HG03521 (cell line): ENCODE data around the gene SERPINE2.

ENCODE experiments used
- ATAC-seq: cut with Tn5 transposase; IDR thresholded peaks from one replicate; pipeline ENCODE4 v1.9.1; 2021; ENCODE audit warnings: mild to moderate bottlenecking, moderate library complexity; ENCODE audit not compliant: unreplicated experiment

Gene SERPINE2

DNA sequence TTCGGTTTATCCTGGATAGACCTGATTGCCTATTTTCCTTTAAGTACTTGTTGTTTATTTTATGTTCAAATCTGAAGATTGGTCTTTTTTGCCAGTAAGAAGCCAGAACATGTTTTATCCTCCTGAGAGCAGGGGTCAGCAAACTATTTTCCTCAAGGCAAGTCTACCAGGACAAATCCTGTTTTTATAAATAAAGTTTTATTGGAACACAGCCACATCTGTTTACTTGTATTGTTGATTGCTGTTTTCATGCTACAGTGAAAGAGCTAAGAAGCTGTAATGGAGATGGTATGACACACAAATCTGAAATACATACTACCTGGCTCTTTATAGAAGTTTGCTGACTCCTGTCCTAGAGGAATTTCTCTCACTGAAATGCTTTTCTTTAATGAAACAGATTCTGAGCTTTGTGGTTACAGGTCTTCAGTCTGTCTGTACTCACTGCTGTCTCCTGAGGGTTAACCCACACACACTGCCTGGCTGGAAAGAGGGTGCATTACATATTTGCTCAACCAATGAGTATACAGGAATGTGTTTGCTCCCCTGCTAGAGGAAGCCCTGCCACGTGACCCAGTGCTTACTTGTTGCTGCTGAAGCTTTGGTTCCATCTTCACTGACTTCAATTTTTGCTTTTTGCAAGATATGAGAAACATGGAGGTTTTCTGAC is 59.2 kb downstream of the SERPINE2 start:
- ATAC-seq, result no peak

DNA sequence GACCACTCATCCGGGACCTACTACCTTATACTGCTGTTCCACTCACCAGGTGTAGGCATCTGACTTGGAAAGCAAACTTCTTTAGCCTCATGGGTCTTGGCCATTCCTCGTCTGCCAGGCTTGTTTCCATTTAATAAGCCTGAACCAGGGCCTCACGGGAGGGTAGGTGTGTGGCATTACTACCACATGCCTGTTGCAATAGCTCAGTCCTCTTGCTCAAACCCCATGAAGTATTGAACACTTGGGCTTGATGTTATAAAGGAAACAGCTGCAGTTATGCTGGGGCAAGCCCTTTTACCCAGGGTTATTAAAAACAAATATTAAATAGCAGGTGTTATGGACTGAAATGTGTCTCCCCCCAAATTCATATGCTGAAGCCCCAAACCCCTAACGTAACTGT is 60.6 kb downstream of the SERPINE2 start:
- ATAC-seq, result no peak

DNA sequence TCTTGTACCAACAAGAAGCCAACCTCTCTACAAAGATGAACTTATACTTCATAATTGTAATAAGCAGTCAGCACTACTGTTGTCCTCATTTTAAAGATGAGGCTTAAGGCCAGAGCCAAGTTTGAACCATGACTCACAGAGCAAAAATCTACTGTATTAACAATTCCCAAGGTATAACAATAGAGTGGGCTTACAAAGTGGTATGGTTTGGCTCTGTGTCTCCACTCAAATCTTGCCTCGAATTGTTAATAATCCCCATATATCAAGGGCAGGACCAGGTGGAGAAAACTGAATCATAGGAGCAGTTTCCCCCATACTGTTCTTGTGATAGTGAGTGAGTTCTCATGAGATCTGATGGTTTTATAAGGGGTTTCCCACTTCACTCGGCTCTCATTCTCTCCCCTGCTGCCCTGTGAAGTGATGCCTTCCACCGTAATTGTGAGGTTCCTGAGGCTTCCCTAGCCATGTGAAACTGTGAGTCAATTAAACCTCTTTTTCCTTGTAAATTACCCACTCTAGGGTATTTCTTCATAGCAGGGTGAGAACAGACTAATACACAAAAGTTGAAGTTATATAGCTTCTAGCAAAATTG is 62.4 kb downstream of the SERPINE2 start:
- ATAC-seq, result no peak

DNA sequence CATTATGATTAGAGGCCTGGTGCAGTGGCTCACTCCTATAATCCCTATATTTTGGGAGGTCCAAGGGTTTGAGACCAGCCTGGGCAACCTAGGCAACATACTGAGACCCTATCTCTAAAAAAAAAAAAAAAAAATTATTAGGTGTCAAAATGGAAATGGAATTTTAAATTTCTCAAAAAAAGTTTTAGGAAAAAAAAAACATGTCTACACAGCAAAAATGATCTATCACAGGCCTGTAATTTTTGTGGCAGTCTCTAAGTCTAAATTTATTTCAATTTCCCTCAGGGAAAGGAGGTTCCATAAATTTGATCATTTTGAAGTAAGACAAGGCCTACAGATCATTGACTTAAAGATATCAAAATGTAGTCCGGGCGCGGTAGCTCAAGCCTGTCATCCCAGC is 65.5 kb downstream of the SERPINE2 start:
- ATAC-seq, result no peak

DNA sequence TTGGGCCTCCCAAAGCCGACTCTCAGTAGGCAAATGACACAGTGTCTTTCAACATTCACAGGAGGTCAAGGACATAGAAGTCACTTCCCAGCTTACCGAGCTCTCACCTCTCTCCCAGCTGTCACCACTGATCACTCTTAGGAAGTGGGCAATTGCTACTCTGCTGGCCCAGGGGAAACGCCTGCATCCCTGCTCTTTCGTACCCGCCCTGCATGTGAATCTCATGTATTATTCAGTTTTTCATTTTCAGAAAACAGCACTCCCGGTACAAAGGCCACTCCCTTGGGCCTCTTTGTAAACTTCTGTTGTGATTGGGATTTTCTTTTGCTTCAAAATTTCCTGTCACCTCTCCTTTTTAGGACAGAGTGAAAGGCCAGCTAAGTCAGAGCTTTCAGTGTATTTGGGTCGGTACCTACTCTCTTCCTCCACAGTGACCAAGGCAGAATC is 66.4 kb downstream of the SERPINE2 start:
- ATAC-seq, result no peak

DNA sequence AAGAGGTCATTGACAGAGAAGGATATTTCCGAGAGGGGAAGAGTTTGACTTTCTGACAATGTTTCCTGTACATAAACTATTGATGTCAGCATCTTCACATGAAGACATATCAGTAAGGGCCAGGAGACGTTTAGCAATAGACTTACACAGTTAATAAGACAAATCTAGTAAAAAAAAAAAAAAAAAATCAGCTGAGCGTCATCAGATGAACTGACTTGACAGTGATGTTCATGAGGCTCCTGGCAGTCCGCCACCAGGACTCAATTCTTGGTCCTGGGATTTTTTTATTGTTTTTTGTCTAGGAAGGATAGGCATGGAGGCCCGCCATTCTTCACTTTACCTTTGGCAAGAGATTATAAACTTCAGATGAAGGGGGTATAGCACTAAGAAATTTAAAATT is 67.4 kb downstream of the SERPINE2 start:
- no peak for ATAC-seq

DNA sequence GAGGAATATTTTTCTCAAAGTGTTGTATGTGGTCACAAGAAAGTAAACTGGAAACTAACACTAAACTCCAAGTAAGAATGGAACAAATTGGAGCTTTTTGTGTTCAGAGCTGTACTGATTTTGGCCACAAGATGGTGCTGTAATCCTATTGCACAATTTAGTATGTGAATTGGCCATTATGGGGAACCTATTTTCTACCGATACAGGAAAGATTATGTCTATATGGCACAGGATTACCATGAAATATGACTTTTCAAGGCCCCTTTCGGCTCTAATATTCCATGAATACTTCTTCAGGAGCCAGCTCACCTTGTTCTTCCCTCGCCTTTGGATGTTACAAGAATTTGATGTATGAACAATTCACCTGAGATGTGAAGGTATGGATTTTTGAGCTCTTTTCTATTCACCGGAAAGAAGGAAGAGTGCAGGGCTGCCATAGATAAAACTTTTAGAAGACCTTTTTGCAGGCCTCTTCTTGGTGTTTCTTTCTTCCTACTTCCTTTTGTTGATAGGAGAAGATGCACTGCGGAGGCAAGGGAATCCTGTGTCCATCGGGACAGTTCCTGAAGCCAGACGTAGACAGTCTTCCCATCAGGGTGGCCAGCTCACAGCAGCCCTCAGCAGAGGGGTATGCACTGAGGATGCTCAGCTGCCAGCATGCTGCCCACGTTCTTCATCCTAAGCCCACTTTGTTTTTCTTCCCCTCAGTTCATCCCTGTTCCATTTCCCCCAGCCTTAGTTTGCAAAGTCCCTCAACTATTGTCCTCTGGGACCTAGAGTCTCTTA is 68.5 kb downstream of the SERPINE2 start:
- ATAC-seq, result no peak

DNA sequence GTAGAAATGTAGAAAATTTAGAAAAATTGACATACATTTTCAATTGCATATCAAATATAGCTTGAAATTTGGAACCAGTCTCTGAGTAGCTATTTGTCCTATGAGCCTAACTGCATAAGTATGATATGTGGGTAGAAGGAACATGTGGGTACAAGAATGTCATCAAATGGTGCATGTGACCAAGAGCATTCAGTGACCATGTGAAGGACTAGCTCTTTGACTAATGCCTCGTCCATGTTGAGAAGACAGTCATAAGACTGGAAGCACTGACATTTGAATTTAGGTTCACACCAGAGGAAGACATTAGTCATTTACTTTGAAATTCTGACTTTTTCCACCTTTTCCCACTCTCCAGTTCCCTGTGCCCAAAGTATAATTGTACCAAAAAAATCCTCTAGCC is 69.2 kb downstream of the SERPINE2 start:
- no peak for ATAC-seq

DNA sequence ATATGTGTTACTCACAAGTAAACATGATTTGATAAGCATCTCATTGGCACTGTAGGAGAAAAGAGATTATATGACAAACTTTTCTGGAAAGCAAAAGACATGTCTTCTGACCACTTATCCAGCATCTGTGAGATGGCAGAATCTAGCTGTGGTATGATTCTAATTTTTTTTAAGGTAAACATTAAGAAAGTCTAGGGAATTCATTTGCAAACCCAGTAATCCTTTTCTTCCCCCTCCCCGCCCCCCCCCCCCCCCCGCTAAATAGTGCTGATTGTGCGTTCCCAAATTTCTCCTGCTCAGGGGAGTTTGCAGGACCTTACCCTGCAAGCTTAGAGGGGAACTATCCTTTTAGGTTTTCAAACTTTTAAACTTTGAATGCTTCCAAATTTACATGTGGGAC is 69.8 kb downstream of the SERPINE2 start:
- ATAC-seq, result no peak

DNA sequence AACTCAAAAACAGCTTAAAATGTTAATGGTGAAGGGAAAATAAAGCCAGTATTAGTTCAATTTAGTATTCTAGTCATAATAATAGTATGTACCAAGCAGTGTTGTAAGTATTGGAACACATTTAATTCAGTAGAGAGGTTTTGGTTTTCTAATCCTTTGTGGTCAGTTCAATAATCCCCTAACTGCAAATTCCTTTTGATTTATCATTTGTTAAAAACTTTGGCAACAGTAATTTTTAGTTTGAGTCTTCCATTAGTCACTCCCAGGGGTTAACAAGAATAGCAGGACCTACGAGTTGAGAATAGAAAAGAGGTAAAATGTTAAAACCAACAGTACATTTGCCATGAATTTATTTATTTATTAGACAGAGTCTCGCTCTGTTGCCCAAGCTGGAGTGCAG is 71.1 kb downstream of the SERPINE2 start:
- ATAC-seq, result no peak

DNA sequence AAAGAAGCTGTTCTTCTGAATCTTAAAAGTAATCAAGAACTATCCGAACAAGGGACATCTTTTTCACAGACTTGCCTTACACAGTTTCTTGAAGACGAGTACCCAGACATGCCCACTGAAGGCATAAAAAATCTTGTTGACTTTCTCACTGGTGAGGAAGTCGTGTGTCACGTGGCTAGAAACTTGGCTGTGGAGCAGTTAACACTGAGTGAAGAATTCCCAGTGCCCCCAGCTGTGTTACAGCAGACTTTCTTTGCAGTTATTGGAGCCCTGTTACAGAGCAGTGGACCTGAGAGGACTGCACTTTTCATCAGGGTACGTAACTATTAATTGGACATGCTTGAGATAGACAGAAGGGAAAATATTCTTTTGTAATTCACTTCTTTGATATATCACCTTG is 79.4 kb downstream of the SERPINE2 start:
- no peak for ATAC-seq

DNA sequence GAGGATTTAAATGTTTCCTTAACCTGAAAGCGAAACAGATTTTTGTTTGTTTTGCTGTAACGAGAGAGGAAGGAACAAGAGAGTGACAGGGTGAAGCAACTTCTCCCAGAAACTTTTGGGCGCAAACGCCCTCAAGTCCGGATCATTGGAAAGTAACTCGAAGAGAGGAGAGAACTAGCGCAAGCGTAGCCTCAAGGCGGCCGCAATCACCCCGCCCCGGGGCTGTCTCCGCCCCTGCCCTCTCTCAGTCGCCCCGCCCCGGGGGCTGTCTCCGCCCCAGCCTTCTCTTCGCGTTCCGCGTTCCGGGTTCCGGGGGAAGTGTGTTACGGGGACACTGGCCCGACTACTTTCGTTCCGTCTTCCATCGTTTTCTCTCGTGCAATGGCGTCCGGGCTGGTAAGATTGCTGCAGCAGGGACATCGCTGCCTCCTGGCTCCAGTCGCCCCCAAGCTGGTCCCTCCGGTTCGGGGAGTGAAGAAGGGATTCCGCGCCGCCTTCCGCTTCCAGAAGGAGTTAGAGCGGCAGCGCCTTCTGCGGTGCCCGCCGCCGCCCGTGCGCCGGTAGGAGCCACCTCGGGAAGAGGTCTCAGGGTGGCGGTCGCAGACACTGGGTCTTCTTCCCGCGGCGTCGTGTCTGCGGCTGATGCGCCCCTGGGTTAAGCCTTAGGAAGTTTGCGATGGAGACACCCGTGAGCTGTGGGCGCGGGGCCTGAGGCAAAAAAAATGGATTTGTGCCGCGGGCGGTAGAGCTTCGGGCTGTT is 81.8 kb downstream of the SERPINE2 start, which contains the start of gene MRPL44:
Gene MRPL44, plus strand, starts transcription at position 372 of the 760 bp plus-strand sequence. Its CDS starts 10 bp downstream, at position 382.
- peak; percentile 90 for ATAC-seq

DNA sequence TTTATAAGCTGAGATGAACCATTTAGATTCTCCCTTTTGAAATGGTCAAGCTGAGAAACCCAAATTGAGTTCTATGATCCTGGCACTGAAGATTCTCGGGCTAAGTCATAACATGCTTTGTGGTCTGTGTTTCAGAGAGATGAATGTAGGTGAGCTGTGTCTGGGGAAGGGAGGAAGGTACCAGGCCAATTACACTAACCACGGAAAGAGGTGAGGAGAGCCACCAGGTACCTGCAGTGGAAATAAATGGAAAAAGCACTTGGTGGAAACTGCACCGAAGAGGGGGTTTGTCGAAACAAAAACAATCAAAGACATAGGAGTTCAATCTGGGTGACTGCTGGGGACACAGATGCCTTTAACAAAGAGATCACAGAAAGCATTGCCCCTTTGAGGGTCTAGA is 82.8 kb downstream of the SERPINE2 start:
- peak; percentile 28 for ATAC-seq

DNA sequence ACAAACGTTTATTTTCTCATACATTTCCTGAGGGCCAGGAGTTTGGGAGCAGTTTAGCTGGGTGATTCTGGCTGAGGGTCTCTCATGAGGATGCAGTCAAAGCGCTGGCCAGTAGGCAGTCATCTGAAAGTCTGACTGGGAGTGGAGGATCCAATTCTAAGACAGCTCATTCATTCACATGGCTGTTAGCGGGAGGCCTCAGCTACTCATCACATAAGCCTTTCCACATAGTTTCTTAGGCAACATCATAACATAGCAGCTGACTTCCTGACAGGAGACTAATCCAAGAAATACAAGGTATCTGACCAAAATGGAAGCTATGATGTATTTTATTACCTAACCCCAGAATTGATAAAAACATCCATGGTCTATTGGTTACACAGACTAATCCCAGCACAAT is 84.7 kb downstream of the SERPINE2 start:
- no peak for ATAC-seq

DNA sequence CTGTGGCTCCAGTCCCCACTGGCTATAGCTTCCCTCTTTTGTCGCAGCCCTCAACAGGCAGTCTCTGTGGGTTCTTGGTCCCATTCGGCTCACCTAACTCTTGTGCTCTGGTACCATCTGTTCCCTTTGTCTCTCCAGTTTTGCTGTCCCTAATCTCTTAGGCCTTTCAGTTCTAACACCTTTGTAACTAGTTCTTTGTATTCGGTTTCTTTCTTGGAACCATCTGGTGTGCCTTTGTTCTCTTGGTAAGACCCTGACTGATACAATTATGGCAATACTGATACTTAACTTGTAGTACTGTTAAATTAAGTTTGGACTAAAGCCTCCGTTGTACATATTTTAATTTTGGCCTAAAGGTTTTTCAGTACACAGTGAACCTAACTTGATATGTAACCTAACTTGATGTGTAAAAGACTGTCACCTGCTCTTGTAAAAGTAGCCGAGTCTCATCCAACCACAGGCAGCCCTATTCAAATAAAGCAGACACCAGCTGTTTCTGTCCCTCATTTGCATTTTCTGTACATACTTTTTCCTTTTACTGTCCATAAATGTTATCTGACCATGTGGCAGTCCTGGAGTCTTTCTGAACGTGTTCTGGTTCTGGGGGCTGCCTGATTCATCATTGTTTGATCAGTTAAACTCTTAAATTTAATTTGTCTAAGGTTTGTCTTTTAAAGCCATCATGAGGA is 86.7 kb downstream of the SERPINE2 start:
- ATAC-seq, result peak; percentile 51

DNA sequence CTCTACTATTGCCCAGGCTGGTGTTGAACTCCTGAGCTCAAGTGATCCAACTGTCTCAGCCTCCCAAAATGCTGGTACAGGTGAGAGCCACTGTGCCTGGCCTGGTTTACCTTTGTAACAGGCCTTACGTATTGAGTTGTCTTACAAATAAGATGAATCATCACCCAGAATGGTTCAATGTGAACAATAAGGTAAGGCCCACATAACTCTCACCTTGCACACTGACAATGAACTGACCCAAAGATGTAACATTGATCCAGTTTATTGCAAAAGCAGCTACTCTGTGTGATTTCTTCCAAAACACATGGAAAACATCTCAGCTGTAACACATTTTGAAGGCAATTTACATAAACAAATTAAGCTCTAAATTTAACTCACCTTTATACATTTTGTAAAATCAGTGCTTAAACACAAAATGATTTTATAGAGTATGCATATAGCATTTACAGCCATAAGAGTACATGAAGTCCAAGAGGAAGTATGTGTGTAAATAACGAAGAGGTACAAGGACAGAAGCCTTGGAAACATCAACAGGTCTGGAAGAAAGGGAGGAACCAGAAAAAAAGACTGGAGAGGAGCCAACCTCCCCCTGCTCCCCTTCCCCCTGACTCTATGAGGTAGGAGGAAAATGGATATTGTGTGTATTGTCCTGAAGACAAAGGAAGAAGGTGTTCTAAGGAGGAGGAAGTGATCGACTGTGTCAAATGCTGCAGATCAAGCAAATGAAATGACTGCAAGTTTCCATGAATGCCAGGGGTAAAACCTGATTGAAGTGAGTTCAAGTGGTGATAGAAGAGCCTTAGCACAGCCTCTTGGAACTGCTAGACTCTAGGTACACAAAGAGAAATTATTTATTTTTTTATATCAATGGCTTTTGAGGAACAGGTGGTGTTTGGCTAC is 88.4 kb downstream of the SERPINE2 start:
- ATAC-seq, result no peak

DNA sequence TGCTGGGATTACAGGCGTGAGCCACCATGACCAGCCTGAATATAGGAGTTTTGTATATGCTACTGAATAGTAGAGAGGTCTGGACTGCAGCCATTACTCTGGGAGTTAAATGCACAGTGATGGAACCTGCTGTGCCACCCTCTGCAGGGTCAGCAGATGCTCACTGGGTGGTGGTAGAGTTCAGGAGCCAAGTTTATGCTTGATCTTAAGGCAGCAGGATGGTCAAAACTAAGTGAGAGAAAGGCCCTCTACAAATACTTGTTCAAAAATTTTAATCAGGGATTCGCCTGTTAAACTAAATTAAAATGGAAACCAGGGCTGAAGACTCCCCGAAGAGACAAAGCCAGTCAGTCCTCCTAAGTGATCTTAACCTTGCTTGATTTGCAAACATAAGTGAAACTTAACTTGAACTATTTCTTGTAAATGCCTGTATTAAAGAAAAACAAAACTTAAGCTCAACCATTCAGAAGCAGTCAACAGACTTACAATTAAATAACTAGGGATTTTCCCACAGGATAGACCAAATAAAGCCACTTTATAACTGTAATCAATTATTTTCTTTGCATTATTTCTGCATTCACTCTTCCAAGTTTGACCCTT is 89.7 kb downstream of the SERPINE2 start:
- ATAC-seq, result no peak

DNA sequence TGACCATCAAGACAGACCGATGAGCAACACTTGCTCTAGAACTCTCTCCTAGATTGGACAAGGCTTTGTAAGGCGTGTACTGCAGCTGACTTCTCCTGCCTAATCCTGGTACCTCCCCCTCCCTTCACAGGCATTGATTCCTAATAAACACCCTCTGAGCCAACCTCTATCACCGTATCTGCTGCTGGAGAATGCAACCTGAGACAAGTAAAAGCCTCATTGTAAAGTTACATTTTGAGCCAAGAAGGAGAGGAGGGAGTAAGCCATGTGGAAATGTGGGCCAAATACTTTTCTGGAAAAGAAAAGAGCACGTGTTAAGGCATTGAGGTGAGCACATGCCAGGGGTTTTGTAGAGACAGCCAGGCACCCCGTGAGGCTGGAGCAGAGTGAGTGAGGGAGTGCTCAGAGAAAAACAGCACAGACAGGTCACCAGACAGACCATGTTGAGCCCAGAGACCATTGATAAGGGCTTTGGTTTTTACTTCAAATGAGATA is 91.3 kb downstream of the SERPINE2 start:
- ATAC-seq, result no peak

DNA sequence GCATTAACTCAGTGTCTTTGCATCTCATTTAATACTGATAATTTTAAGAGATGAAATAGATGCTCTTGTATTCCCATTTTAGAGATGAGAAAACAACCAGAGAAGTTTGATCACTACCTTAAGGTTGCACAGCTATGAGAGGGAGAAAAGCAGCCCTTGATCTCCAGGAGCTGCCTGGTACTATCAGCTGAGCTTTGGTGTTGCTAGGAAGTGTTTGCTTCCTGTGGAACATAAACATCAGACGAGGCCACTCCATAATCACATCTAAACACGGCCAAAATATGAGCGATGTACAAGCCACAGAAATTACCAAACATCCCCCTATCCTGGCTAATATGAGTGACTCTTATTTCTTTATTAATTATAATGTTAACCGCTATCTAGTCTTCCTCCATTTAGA is 93.3 kb downstream of the SERPINE2 start:
- no peak for ATAC-seq
